ENCODE results near the gene PCCB. TPM values are rescaled to one million over a fixed set of nuclear protein-coding genes. Genes with fewer than 3 reads are reported as not detected.
A peak's percentile ranks its signal among the peaks of the same experiment; 100 is the strongest.

The PCCB gene
- 12.5 and 15.5 TPM in 2 replicates for total RNA-seq
- 25.0 TPM for total RNA-seq (2013)
- 11.2 and 12.1 TPM in 2 replicates for polyA plus RNA-seq
- 21.4 and 22.0 TPM in 2 replicates for polyA minus RNA-seq

DNA sequence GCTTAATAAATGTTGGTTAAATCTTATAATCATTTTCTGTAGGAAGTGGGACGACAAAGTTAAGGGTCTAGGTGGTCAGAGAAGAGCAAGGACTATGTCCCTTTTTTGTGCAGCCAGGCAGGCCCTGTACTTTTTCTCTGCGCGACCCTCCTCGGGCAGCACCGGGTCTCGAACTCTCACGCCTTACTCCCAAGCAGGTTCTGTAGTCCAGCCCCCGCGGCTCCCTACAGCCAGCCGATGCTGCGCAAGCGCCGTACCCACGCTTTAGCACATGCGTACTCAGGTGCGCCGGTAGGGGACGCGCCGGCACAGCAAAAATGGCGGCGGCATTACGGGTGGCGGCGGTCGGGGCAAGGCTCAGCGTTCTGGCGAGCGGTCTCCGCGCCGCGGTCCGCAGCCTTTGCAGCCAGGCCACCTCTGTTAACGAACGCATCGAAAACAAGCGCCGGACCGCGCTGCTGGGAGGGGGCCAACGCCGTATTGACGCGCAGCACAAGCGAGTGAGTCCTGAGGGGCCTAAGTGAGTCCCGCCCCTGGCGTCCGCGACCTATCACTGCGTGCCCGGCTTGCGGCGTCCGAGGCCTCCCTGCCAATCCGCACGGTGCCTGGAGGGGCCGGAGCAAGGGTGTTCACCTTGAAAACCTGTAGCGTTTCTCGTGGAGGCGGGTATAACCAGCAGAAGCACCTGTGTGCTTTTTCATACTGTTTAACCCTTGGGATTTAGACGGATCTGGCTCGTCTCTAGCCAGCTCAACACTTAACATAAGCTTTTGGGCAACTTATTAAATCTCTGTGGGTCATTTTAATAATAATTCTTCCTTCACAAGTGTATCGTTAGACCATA, at the start of gene PCCB:
Gene PCCB (plus strand): TSS at position 282 of the 844 bp plus-strand sequence. CDS start 36 bp downstream, at position 318.
- peak within 1 kb of the TSS; percentile 82 for H3K4me2 ChIP-seq (replicated peaks; ENCODE audit: low read depth, low read length, poor library complexity, severe bottlenecking)
- intact Hi-C loops (cut with micrococcal nuclease) = loop anchor here (1.0 kb wide), 5 partner anchors 54 to 612 kb away; partner anchors contain the start of genes MSL2, NCK1 and STAG1
- under 1% methylated on average over 61 of the region's 64 CpGs for WGBS (ENCODE audit: insufficient coverage)
- peak within 1 kb of the TSS; percentile 75 for H2AFZ ChIP-seq (ENCODE audit: insufficient read depth, low read depth, low read length, poor library complexity, severe bottlenecking)
- no peaks in the 10 kb centered on the region for H4K20me1 ChIP-seq (ENCODE audit: control insufficient read depth, insufficient read depth, low read length, poor library complexity, severe bottlenecking)
- POLR2A ChIA-PET = interaction anchor here (0.6 to 2.6 kb wide), 5 partner anchors 53 to 502 kb away, joined by 4 to 16 read pairs (median 7); partner anchors contain the start of genes MSL2 and STAG1
- no peak for TF ChIP-seq EZH2 (IDR thresholded peaks at IDR 0.05; ENCODE audit: borderline replicate concordance, insufficient read depth, low read depth, low read length, poor library complexity, severe bottlenecking)
- peak; percentile 82 for TF ChIP-seq CTCF (IDR thresholded peaks at IDR 0.05)
- H3K9me3 ChIP-seq (ENCODE audit: control extremely low read depth in 1 of 3, control insufficient read depth in 2 of 3, insufficient read depth in 1 of 3, low read length in 2 of 3) = no peaks in the 10 kb centered on the region
- peak within 1 kb of the TSS; percentile 72 to 83 for H3K27ac ChIP-seq (ENCODE audit: low read length in 2 of 2)
- Mint-ChIP-seq H3K9me3 (ENCODE audit: insufficient read depth) (no peaks in the 10 kb centered on the region), H3K4me3 (peak within 1 kb of the TSS; percentile 92), H3K27ac (peak within 1 kb of the TSS; percentile 92), H3K27me3 (no peaks in the 10 kb centered on the region), H3K4me1 (peaks cover 20% of the 10 kb centered on the region)
- peaks cover 10 to 17% of the 10 kb centered on the region in 2 donors for H3K4me1 ChIP-seq (ENCODE audit: control insufficient read depth in 2 of 2, insufficient read depth in 2 of 2, low read length in 2 of 2)
- H3K36me3 ChIP-seq (replicated peaks in 1 of 2; ENCODE audit: control extremely low read depth in 1 of 2, control insufficient read depth in 1 of 2, extremely low read depth in 1 of 2, insufficient read depth in 2 of 2, low read length in 1 of 2) = no peaks in the 10 kb centered on the region
- H3K27me3 ChIP-seq (replicated peaks in 1 of 4; ENCODE audit: control extremely low read depth in 1 of 4, control insufficient read depth in 3 of 4, insufficient read depth in 4 of 4, low read length in 3 of 4) = no peaks in the 10 kb centered on the region
- peak within 1 kb of the TSS; percentile 69 for H3K9ac ChIP-seq (ENCODE audit: low read length)
- peaks cover 22% of the 10 kb centered on the region for H3K79me2 ChIP-seq (ENCODE audit: control insufficient read depth, insufficient read depth, low read length)
- ATAC-seq (ENCODE audit: low read depth) (peak; percentile 96), DNase-seq (peak; percentile 98)
- CTCF ChIA-PET = interaction anchor here (0.5 to 4.8 kb wide), 6 partner anchors 54 to 766 kb away, joined by 3 to 43 read pairs (median 4); partner anchors contain the start of genes MSL2 and STAG1
- peak within 1 kb of the TSS; percentile 59 to 76 (median 73) for H3K4me3 ChIP-seq (ENCODE audit: control extremely low read depth in 1 of 5, extremely low read depth in 1 of 5, insufficient read depth in 1 of 5, low read depth in 2 of 5, low read length in 4 of 5)

Data from B cell (primary cell).